ENCODE results near the gene MRTFB.

MRTFB gene

DNA sequence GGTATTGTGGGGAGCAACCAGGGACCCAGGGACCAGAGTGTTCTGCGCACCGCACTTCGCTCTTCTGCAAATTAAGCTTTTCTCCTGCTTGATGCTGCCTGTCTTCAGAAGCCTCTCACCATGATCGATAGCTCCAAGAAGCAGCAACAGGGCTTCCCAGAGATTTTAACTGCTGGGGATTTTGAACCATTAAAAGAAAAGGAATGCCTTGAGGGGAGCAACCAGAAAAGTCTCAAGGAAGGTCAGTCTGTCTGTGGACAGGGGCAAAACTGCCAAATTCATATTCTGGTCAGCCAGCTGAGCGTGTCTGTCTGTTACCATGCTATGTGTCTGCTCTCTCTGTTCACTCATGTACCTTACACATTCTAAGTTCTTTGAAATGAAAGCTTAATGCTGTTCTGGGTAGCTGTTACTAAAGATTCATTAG, 115.7 kb downstream of the MRTFB start:
- no peak overlapping the region for H3K4me3 ChIP-seq (ENCODE audit: low read length)

GRCh38 chr16:14187517-14188338, 116.6 kb downstream of the MRTFB start:
- TF ChIP-seq ZNF274 (IDR thresholded peaks at IDR 0.05; ENCODE audit: low read depth, low read length) = no peak
- H3K4me3 ChIP-seq (ENCODE audit: low read length) = no peak overlapping the region

More for the DNA sequence above, 115.7 kb downstream of the MRTFB start:
- TF ChIP-seq ZNF274 (IDR thresholded peaks at IDR 0.05; ENCODE audit: low read depth, low read length) = no peak

DNA sequence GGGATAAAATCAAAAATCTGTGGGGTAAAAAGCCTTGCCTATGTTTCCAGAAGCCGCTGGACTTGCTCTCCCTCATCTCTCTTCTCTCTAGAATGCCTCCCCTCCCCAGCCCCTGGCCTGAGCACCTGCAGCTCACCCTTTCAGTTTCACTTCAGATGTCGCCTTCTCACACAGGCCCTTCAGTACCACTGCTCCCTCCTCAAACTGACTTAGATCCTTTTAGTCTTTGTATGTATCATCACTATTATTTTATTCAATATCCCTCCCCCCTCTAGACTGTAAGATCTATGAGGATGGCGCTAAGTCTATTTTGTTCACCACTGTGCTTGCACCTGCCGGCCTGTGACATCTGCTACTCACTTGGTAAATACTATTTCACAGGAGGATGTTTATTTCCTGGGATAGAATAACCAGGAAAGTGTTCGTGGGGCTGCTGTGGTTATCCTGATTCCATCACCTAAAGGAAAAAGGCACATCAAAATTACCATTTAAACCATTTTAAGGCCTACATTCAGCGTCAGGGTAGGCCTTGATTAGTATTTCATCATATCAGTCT, 122.3 kb downstream of the MRTFB start:
- no peak for TF ChIP-seq ZNF274 (IDR thresholded peaks at IDR 0.05; ENCODE audit: low read depth, low read length)

GRCh38 chr16:14194721-14195120, 123.6 kb downstream of the MRTFB start:
- TF ChIP-seq ZNF274 (IDR thresholded peaks at IDR 0.05; ENCODE audit: low read depth, low read length) = no peak
- H3K4me3 ChIP-seq (ENCODE audit: low read length) = no peak overlapping the region

More for the DNA sequence above, 122.3 kb downstream of the MRTFB start:
- peak overlapping the region; percentile 32; the same call in 1 of the 2 replicates for H3K4me3 ChIP-seq (ENCODE audit: low read length)

- TF ChIP-seq ZNF274 (IDR thresholded peaks at IDR 0.05; ENCODE audit: low read depth, low read length) = no peak
- H3K4me3 ChIP-seq (ENCODE audit: low read length) = no peak overlapping the region
Observed at GRCh38 chr16:14196011-14196410, 124.9 kb downstream of the MRTFB start.

GRCh38 chr16:14196539-14196938, 125.4 kb downstream of the MRTFB start:
- TF ChIP-seq ZNF274 (IDR thresholded peaks at IDR 0.05; ENCODE audit: low read depth, low read length) = no peak
- no peak overlapping the region for H3K4me3 ChIP-seq (ENCODE audit: low read length)

DNA sequence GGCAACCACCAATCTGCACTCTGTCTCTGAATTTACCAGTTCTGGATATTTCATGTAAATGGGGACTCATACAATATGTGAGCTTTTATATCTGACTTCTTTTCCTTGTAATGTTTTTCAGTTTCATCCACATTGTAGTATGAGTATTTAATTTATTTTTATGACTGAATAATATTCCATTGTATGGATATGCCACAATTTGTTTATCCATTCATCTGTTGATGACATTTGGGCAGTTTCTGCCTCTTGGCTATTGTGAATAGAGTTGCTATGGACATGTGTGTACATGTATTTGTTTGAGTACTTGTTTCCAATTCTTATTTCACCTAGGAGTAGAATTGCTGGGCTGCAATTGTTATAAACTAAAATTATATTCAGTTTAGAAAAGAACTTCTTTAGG, 126.9 kb downstream of the MRTFB start:
- TF ChIP-seq ZNF274 (IDR thresholded peaks at IDR 0.05; ENCODE audit: low read depth, low read length) = no peak
- no peak overlapping the region for H3K4me3 ChIP-seq (ENCODE audit: low read length)

DNA sequence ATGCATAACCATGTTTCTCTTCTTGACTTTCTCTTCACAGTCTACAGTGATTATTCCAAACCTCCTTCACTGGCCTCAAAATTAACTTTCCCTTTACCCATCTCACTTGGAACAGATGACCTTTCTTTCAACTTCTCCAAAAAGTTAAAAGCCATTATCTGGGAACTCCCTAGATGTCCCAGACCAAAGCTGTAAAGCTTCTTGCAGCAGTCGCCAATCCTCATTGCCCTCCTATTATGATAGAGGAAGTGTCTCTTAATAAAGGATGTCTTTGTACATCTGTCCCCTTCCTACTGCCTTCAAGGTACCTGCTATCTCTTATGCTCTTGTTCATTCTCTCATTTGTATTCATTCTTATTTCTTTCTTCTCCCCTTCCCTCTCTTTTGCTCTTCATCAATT, 127.5 kb downstream of the MRTFB start:
- TF ChIP-seq ZNF274 (IDR thresholded peaks at IDR 0.05; ENCODE audit: low read depth, low read length) = no peak
- H3K4me3 ChIP-seq (ENCODE audit: low read length) = no peak overlapping the region

GRCh38 chr16:14199199-14199598, 128.1 kb downstream of the MRTFB start:
- H3K4me3 ChIP-seq (ENCODE audit: low read length) = no peak overlapping the region
- no peak for TF ChIP-seq ZNF274 (IDR thresholded peaks at IDR 0.05; ENCODE audit: low read depth, low read length)

DNA sequence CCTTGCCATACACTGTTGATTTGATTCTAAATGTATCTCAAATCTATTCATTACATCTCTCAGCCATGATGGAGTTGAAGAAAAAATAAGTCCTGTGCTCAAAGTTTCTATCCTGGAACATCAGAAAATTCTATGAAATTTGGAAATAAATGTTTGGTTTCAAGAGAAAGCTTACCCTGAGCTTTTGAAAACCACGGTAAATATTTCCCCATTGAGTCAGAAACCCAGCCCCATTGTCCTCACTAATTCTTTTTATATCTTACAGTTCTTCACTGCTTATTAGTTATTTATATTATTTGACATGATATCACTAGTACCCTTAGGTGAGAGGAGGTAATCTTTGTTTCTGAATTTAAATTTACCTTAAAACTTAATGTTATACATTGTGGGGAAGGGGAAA, 128.5 kb downstream of the MRTFB start:
- H3K4me3 ChIP-seq (ENCODE audit: low read length) = no peak overlapping the region
- no peak for TF ChIP-seq ZNF274 (IDR thresholded peaks at IDR 0.05; ENCODE audit: low read depth, low read length)

GRCh38 chr16:14202095-14202494, 131.0 kb downstream of the MRTFB start:
- no peak overlapping the region for H3K4me3 ChIP-seq (ENCODE audit: low read length)
- TF ChIP-seq ZNF274 (IDR thresholded peaks at IDR 0.05; ENCODE audit: low read depth, low read length) = no peak

GRCh38 chr16:14202697-14203096, 131.6 kb downstream of the MRTFB start:
- TF ChIP-seq ZNF274 (IDR thresholded peaks at IDR 0.05; ENCODE audit: low read depth, low read length) = no peak
- no peak overlapping the region for H3K4me3 ChIP-seq (ENCODE audit: low read length)

GRCh38 chr16:14203166-14203565, 132.0 kb downstream of the MRTFB start:
- no peak overlapping the region for H3K4me3 ChIP-seq (ENCODE audit: low read length)
- TF ChIP-seq ZNF274 (IDR thresholded peaks at IDR 0.05; ENCODE audit: low read depth, low read length) = no peak

- TF ChIP-seq ZNF274 (IDR thresholded peaks at IDR 0.05; ENCODE audit: low read depth, low read length) = no peak
- no peak overlapping the region for H3K4me3 ChIP-seq (ENCODE audit: low read length)
Observed at GRCh38 chr16:14205666-14206065, 134.5 kb downstream of the MRTFB start.

DNA sequence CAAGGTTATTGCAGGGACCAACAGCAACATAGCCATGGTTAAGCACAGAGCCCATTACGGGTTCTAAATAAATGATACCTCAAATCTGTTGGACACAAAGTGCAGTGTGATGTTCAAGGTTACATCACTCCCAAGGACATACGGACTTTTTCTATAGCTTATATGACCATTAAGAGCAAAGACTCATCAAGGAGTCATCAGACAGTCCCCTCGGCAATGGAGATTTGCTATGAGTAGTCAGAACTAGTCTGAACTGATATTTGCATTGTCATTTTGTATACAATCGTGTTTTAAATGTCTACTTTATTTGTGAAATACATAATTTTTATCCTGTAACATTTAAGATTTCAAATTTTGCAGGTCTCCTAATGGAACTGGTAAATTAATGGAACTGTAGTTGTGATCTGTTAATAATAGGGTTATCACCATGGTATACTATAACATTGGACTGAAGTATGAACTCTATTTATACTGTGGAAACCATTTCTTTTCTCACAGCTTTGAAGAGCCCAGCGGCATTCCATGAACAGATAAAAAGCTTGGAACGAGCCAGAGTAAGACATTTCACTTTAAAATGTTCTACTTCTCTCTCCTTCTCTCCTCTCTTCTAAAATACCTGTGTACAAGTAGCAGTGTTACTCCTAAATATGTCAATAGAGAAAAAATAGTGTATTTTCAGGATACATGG, 140.9 kb downstream of the MRTFB start:
- no peak for TF ChIP-seq ZNF274 (IDR thresholded peaks at IDR 0.05; ENCODE audit: low read depth, low read length)
- H3K4me3 ChIP-seq (ENCODE audit: low read length) = no peak overlapping the region

Data from GM08714 (cell line).